Retinal pigment epithelial cell (primary cell): ENCODE data around the gene GSTM2.
"Not testable (repeated sequence)": the region's sequence is repeated elsewhere in the genome, so short reads cannot be mapped to it uniquely, and the experiment has no call there.

Source experiments
- DNase-seq: peaks from one replicate; pipeline ENCODE4 v3.0.0-alpha.2; 2010; ENCODE audit warnings: low read depth
- H3K4me3 ChIP-seq: 2 replicates; pipeline ENCODE4 v1.5.1; 2011; ENCODE audit warnings: mild to moderate bottlenecking, low read length, control low read depth, moderate library complexity
- TF ChIP-seq, protein P1 (sequence below): conservative IDR thresholded peaks from 2 replicates; pipeline ENCODE4 v1.5.1; 2011; ENCODE audit warnings: low read depth, low read length, control low read depth, inconsistent platforms

Gene GSTM2

GRCh38 chr1:109659997-109660690, 7.7 kb upstream of the GSTM2 start:
- no peak overlapping the region for H3K4me3 ChIP-seq
- TF ChIP-seq, protein P1, sequence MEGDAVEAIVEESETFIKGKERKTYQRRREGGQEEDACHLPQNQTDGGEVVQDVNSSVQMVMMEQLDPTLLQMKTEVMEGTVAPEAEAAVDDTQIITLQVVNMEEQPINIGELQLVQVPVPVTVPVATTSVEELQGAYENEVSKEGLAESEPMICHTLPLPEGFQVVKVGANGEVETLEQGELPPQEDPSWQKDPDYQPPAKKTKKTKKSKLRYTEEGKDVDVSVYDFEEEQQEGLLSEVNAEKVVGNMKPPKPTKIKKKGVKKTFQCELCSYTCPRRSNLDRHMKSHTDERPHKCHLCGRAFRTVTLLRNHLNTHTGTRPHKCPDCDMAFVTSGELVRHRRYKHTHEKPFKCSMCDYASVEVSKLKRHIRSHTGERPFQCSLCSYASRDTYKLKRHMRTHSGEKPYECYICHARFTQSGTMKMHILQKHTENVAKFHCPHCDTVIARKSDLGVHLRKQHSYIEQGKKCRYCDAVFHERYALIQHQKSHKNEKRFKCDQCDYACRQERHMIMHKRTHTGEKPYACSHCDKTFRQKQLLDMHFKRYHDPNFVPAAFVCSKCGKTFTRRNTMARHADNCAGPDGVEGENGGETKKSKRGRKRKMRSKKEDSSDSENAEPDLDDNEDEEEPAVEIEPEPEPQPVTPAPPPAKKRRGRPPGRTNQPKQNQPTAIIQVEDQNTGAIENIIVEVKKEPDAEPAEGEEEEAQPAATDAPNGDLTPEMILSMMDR: no peak
- DNase-seq: no peak

DNA sequence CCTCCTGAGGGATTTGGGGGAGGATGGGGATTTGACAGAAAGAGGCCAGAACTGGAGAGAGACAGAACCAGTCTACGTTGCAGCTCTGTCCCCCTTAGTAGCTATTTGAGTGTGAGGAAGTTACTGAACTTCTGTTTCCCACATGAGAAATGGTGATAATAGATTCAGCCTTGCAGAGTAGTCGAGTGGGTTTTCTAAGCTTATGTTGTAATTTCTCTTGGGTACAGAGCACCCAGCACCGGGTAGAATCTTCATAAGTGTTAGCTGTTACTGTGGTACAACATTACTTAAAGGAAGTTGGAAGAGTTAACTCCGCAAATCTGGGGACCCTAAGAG, 7.2 kb upstream of the GSTM2 start:
- not testable (repeated sequence) for H3K4me3 ChIP-seq, DNase-seq

DNA sequence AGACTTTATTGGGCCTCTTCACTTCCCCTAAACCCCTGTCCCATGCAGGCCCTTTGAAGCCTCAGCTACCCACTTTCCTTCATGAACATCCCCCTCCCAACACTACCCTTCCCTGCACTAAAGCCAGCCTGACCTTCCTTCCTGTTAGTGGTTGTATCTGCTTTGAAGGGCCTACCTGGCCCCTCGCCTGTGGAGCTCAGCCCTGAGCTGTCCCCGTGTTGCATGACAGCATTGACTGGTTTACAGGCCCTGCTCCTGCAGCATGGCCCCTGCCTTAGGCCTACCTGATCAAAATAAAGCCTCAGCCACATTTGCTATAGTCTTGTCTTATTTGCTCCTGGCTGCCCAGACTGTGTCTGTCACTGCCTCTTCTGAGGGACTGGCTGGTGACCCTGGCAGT, 6.5 kb upstream of the GSTM2 start:
- no peak for DNase-seq
- H3K4me3 ChIP-seq: no peak overlapping the region
- TF ChIP-seq, protein P1: no peak

DNA sequence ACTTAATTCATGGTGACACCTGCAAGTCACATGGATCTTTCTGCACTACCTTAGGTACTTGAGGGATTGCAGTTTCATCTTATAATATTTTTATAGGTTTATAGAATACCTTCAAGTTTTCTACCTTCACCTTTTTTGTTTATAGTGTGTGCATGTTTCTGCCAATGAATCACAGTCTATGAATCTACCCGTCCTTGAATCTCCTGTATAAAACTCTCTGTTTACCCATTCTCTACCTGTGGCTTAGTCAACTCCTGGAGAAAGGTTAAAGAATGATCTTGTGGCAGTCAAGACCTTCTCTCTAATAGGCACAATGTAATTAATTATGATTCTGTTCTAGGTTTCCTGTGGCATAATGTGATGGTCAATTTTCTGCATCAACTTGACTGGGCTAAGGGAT, 3.2 kb upstream of the GSTM2 start:
- TF ChIP-seq, protein P1: no peak
- H3K4me3 ChIP-seq: no peak overlapping the region
- no peak for DNase-seq

- TF ChIP-seq, protein P1: no peak
- no peak for DNase-seq
- H3K4me3 ChIP-seq: peak overlapping the region; percentile 50
Observed at GRCh38 chr1:109668123-109668775, 392 bp downstream of the GSTM2 start.

- TF ChIP-seq, protein P1: no peak
- no peak overlapping the region for H3K4me3 ChIP-seq
- DNase-seq: no peak
Observed at GRCh38 chr1:109669246-109669948, 1.5 kb downstream of the GSTM2 start.

GRCh38 chr1:109669949-109670302, 2.1 kb downstream of the GSTM2 start:
- DNase-seq, H3K4me3 ChIP-seq: not testable (repeated sequence)

- TF ChIP-seq, protein P1: no peak
- no peak overlapping the region for H3K4me3 ChIP-seq
- no peak for DNase-seq
Observed at GRCh38 chr1:109671067-109671466, 3.2 kb downstream of the GSTM2 start.

- DNase-seq, H3K4me3 ChIP-seq: not testable (repeated sequence)
Observed at GRCh38 chr1:109673861-109674260, 6.0 kb downstream of the GSTM2 start.

DNA sequence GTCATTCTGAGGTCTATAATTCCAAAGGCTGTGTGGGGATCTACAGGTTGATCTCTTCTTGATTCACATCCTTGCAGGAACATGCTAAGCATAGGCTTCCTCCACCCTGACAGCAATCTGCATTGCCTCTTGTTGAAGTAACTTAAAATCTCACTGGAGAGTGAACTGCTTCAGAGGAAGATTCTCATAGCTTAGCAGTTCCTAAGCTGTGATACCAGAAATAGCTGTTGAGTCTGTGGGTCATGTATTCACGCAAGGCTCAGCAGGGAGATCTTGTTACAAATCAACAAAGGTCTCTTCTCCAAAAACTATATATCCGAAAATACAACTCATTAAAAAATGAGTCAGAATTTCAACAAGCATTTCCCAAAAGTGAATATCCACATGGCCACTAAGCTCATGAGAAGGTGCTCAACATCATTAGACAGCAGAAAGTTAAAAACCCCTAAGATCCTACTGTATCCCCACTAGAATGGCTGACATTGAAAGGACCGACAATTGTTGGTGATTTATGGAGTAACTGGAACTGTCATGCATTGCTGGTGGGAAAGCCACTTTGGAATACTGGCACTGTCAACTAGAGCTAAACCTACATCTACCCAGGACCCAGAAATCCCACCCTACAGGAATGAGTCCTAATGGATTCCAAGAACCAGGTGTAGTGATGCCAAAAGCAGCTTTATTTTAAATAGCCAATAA, 9.0 kb downstream of the GSTM2 start:
- H3K4me3 ChIP-seq, DNase-seq: not testable (repeated sequence)
